DOHH2 (cell line): ENCODE data around the gene CAMTA1.
A peak's percentile ranks its signal among the peaks of the same experiment; 100 is the strongest.

Experiments
- H3F3A ChIP-seq: fragments of 200-600 bp; sonication (generic), shearing (Covaris generic); 2 replicates; pipeline ENCODE4 v1.6.0; 2016; ENCODE audit warnings: antibody characterized with exemption, mild to moderate bottlenecking; ENCODE audit not compliant: control insufficient read depth, insufficient read depth
- H3K27ac ChIP-seq: fragments of 200-600 bp; sonication (generic); 2 replicates; pipeline ENCODE4 v1.5.1; 2014; ENCODE audit warnings: low read depth, mild to moderate bottlenecking, low read length, moderate library complexity
- H3K27me3 ChIP-seq: fragments of 200-600 bp; sonication (generic); 2 replicates; pipeline ENCODE4 v1.6.1; 2014; ENCODE audit warnings: mild to moderate bottlenecking, low read length, mixed read lengths; ENCODE audit not compliant: control insufficient read depth
- H3K36me3 ChIP-seq: fragments of 200-600 bp; sonication (generic); 2 replicates; pipeline ENCODE4 v1.6.1; 2014; ENCODE audit warnings: mild to moderate bottlenecking, low read length, moderate library complexity, mixed read lengths; ENCODE audit not compliant: control insufficient read depth
- H3K4me1 ChIP-seq: fragments of 200-600 bp; sonication (generic); 2 replicates; pipeline ENCODE4 v1.6.1; 2014; ENCODE audit warnings: mild to moderate bottlenecking, low read length, mixed read lengths; ENCODE audit not compliant: control insufficient read depth
- H3K4me2 ChIP-seq: fragments of 200-600 bp; sonication (generic); 2 replicates; pipeline ENCODE4 v1.6.0; 2014; ENCODE audit warnings: mild to moderate bottlenecking, low read length, moderate library complexity
- H3K4me3 ChIP-seq: fragments of 200-600 bp; sonication (generic); 2 replicates; pipeline ENCODE4 v1.5.1; 2014; ENCODE audit warnings: mild to moderate bottlenecking, low read length, mixed read lengths
- H3K79me2 ChIP-seq: fragments of 200-600 bp; sonication (generic); 2 replicates; pipeline ENCODE4 v1.6.1; 2014; ENCODE audit warnings: mild to moderate bottlenecking, low read length, mixed read lengths; ENCODE audit not compliant: control insufficient read depth
- H3K9me2 ChIP-seq: fragments of 200-600 bp; sonication (generic); replicated peaks from 2 replicates; pipeline ENCODE4 v1.6.1; 2014; ENCODE audit warnings: mild to moderate bottlenecking, low read length, mixed read lengths; ENCODE audit not compliant: control insufficient read depth
- H3K9me3 ChIP-seq: fragments of 200-600 bp; sonication (generic); 2 replicates; pipeline ENCODE4 v1.6.1; 2014; ENCODE audit warnings: antibody characterized with exemption, low read length, mixed read lengths; ENCODE audit not compliant: control insufficient read depth, insufficient read depth
- H4K20me1 ChIP-seq: fragments of 200-600 bp; sonication (generic); 2 replicates; pipeline ENCODE4 v1.6.0; 2014; ENCODE audit warnings: low read depth, mild to moderate bottlenecking, antibody characterized with exemption, low read length, moderate library complexity; ENCODE audit not compliant: control insufficient read depth, insufficient read depth
- CTCF ChIP-seq: fragments of 200-600 bp; sonication (generic); IDR thresholded peaks from one replicate; pipeline ENCODE4 v1.5.1; 2014; ENCODE audit warnings: antibody characterized with exemption, mild to moderate bottlenecking, low read depth, low read length; ENCODE audit not compliant: poor library complexity, severe bottlenecking
- EZH2phosphoT487 ChIP-seq: fragments of 200-600 bp; sonication (generic); IDR thresholded peaks from 2 replicates; pipeline ENCODE4 v1.6.1; 2017; ENCODE audit warnings: borderline replicate concordance, mild to moderate bottlenecking, antibody characterized with exemption, low read length, moderate library complexity, mixed read lengths

CAMTA1 gene

DNA sequence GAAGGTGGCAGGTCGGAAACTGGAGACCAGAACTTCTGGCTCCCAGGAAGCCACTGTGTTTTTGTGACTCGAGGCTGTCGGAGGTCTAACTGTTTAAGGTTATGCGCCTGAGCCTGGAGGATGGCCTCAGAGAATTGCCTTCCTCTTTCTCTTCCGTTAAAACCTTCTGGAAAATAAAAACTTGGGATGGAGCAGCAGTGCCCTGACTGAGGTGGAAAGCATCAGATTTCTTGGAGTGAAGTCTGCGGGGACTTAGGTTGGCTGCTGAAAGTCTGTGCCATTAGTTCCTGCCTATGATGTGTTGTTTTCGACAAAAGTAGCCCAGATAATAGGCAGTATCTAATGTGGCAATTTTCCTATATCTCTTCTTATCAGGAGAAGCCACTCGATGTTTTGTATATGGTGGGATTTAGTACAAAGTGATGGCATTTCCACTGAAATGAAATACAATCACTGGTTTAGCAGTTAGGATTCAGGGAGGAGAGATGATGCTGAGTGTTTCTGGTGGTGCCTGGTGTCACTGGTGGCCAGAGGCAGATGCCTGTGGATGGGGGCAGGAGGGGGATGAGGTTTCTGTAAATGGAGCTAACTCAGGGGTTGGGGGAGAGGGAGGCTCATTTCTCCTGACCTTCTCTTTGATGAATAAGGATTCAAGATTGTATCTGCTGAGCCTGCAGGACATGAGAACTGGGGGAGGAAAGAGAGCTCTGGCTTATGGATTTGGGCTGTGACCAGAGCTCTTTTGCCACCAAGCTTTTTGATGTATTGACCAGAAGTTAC lies 150.8 kb downstream of the CAMTA1 start:
- Histone ChIP-seq H3K27ac (no peak overlapping the region), H3K36me3 (no peaks in the 10 kb centered on the region), H3K79me2 (no peaks in the 10 kb centered on the region), H3K4me3 (no peak overlapping the region), H4K20me1 (no peaks in the 10 kb centered on the region), H3K27me3 (peaks cover 26% of the 10 kb centered on the region), H3F3A (no peaks in the 10 kb centered on the region), H3K9me2 (no peaks in the 10 kb centered on the region), H3K4me2 (peak overlapping the region; percentile 8; the same call in 1 of the 2 replicates), H3K9me3 (no peaks in the 10 kb centered on the region), H3K4me1 (peaks cover 6% of the 10 kb centered on the region; the same call in 1 of the 2 replicates)
- no peak for TF ChIP-seq CTCF
- no peak for TF ChIP-seq EZH2phosphoT487

DNA sequence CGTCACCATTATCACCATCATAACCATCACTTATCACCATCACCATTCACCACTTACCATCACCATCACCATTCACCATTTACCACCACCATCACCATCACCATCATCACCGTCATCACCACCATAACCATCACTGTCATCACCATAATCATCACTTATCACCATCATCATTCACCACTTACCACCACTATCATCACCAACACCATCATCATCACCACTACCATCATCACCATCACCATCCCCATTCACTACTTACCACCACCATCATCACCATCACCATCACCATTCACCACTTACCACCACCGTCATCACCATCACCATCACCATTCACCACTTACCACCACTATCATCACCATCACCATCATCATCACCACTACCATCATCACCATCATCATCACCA lies 151.8 kb downstream of the CAMTA1 start:
- no peak for TF ChIP-seq CTCF
- no peak for TF ChIP-seq EZH2phosphoT487
- Histone ChIP-seq H3K4me3 (no peak overlapping the region), H3K4me2 (no peak overlapping the region), H3K79me2 (no peaks in the 10 kb centered on the region), H3K27me3 (peaks cover 23% of the 10 kb centered on the region), H3K4me1 (peaks cover 6% of the 10 kb centered on the region; the same call in 1 of the 2 replicates), H3K36me3 (no peaks in the 10 kb centered on the region), H4K20me1 (no peaks in the 10 kb centered on the region), H3F3A (no peaks in the 10 kb centered on the region), H3K9me3 (no peaks in the 10 kb centered on the region), H3K27ac (no peak overlapping the region), H3K9me2 (no peaks in the 10 kb centered on the region)

DNA sequence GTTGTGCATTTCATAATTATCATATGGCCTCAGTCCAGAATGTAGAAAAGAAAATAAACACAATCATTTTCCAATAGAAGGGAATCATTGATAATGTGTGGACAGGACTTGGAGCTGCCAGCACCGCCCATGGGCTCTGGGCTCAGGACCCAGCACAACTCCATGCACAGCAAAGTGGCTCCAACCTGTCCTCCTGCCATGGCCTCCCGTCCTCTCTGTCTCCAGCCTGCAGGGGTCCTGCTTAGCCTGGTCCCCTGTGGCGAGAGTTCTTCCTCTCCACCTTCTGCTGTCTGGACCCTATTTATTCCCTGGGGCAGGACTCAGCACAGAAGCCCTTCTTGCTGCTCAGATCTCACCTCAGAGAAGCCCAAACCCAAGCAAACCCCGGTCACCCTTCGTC lies 154.1 kb downstream of the CAMTA1 start:
- Histone ChIP-seq H3K4me1 (peaks cover 6% of the 10 kb centered on the region; the same call in 1 of the 2 replicates), H3K9me3 (no peaks in the 10 kb centered on the region), H3K27ac (no peak overlapping the region), H4K20me1 (no peaks in the 10 kb centered on the region), H3K36me3 (no peaks in the 10 kb centered on the region), H3K27me3 (peaks cover 19% of the 10 kb centered on the region), H3K9me2 (no peaks in the 10 kb centered on the region), H3K4me3 (no peak overlapping the region), H3K4me2 (no peak overlapping the region), H3K79me2 (no peaks in the 10 kb centered on the region), H3F3A (no peaks in the 10 kb centered on the region)
- TF ChIP-seq EZH2phosphoT487, result no peak
- TF ChIP-seq CTCF, result no peak
